ENCODE results near the gene HDAC10.
"Not testable (repeated sequence)": the region's sequence is repeated elsewhere in the genome, so short reads cannot be mapped to it uniquely, and the experiment has no call there.

HDAC10 gene

GRCh38 chr22:50285568-50286229 lies 34.6 kb upstream of the HDAC10 start:
- no peak for DNase-seq

- no peak for DNase-seq
Observed at GRCh38 chr22:50284479-50284878, 33.4 kb upstream of the HDAC10 start.

- DNase-seq, result no peak
Observed at GRCh38 chr22:50283821-50284220, 32.8 kb upstream of the HDAC10 start.

GRCh38 chr22:50282361-50283155 lies 31.5 kb upstream of the HDAC10 start:
- no peak for DNase-seq

- DNase-seq, result no peak
Observed at GRCh38 chr22:50281957-50282356, 30.9 kb upstream of the HDAC10 start.

- no peak for DNase-seq
Observed at GRCh38 chr22:50281384-50281760, 30.3 kb upstream of the HDAC10 start.

- DNase-seq, result no peak
Observed at GRCh38 chr22:50280708-50281383, 29.8 kb upstream of the HDAC10 start.

GRCh38 chr22:50280022-50280707 lies 29.1 kb upstream of the HDAC10 start:
- DNase-seq, result no peak

- no peak for DNase-seq
Observed at GRCh38 chr22:50278956-50279619, 28.0 kb upstream of the HDAC10 start.

GRCh38 chr22:50278461-50278860 lies 27.4 kb upstream of the HDAC10 start:
- DNase-seq, result no peak

- DNase-seq, result no peak
Observed at GRCh38 chr22:50277761-50278160, 26.7 kb upstream of the HDAC10 start.

- no peak for DNase-seq
Observed at GRCh38 chr22:50276143-50276542, 25.1 kb upstream of the HDAC10 start.

- DNase-seq, result no peak
Observed at GRCh38 chr22:50275181-50276055, 24.4 kb upstream of the HDAC10 start.

GRCh38 chr22:50274771-50275170 lies 23.7 kb upstream of the HDAC10 start:
- no peak for DNase-seq

GRCh38 chr22:50274311-50274710 lies 23.2 kb upstream of the HDAC10 start:
- DNase-seq, result peak in 1 of 2 experiments; percentile 33

GRCh38 chr22:50273781-50274180 lies 22.7 kb upstream of the HDAC10 start:
- not testable (repeated sequence) for DNase-seq

- DNase-seq, result not testable (repeated sequence)
Observed at GRCh38 chr22:50273352-50273751, 22.3 kb upstream of the HDAC10 start.

- no peak for DNase-seq
Observed at GRCh38 chr22:50272044-50272802, 21.2 kb upstream of the HDAC10 start.

GRCh38 chr22:50271519-50271970 lies 20.5 kb upstream of the HDAC10 start:
- DNase-seq, result peak; percentile 28 to 36

- DNase-seq, result peak; percentile 61 to 62
Observed at GRCh38 chr22:50270666-50271394, 19.8 kb upstream of the HDAC10 start.
